ENCODE measurements around the gene RAX.

Gene RAX

DNA sequence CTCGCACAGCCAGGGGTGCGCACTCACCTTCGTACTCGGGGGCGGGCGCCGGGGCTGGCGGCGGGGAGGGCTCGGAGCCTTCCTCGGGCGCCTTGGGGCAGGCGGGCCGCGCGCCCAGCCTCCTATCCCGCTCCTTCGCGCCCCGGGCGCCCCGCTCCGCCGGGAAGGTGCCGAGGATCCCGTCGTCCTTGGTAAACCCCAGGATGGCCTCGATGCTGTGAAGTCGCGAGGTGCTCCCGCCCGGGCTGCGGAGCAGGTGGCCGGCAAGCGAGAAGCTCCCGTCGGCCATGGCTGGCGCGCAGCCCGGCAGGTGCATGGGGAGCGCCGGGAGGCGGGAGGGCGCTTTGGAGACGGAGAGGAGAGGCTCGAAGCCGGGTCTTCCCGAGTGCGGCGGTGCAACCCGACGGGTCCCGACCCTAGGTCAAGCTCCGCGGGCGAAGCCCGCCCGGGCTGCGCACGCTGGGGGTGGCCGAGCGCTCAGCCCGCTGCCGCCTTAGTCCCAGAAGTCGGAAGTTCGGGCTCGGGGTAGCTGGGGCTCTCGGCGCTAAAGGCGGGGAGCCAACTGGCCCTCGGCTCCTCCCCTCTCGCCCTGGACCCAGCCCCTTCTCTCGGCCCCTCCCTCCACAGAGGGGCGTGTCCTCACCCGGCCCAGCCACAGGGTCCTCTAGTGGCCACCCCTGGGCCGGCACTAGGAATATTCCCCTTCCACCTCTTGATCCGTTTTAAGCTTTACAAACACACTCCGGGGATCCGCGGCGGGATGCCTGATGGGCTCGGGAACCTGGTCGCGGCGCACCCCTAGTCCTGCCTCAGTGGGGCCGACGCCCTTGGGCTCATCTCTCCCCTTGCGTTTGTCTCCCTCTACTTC is at the start of gene RAX:
Gene RAX (minus strand): TSS at position 564 of the 868 bp plus-strand sequence. CDS start 248 bp downstream, at position 316.
- no peak for DNase-seq (ENCODE audit: low read depth)

DNA sequence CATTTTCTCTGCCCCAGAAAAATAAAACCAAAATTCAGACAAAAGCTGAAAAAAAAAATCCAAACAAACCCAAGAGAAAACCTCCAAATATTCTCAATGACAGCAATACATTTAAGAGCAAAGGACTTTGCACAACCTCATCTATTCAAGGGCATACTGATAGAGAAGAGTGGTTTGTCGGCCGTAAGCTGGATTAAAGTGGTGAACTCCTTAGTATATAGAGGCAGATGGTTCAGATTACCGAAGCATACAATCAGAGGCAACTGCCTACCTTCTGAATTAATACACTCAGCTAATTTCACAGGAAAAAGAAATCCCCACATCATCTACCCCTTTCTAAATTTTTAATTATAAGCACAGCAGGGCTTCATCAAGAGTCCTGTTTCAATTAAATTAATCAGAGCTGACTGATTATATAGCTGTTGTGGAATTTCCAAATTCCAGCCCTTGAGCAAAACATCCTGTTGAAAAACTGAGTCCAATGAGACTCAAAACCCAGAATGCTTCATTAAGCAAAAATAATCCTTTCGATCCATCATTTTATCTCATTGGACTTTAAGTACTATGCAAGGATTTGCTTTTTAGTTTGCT is 45.3 kb upstream of the RAX start, which contains the start of gene CPLX4:
Gene CPLX4 (minus strand): TSS at position 190 of the 591 bp plus-strand sequence. CDS start 187 bp downstream, at position 3.
- no peak for DNase-seq (ENCODE audit: low read depth)

DNA sequence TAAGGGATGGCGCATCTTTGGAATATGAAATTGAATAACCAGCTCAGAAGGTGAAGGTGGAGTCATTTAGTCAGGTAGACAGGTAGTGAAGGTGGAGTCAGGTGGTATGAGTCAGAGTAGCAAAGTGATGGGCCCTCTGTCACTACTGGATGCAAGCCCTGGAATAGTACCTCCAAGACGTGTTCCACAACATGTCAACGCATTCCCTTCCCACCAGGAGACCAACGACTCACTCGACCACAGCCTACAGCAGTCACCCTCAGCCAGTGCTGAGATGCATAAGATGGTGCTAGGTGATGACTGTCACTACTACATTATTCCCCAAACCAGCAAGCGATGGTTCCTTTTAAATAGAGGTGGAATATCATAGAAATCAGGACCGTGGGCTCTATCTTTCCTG is 38.4 kb upstream of the RAX start:
- DNase-seq (ENCODE audit: low read depth): no peak

DNA sequence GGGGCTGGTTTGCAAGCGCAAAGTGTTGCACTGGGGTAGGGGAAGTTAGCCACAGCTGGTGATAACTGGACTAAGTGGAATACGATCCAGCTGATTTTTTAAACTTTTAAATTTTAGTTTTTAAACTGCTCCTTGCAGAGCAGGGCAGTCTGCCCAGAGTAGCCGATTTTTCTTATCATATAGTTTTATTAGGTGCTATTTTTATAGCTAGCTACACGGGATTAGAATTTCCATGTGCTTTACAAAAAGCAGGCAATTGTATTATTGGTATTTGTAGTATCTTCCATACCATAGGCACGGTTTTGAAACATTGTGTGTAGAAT is 35.6 kb upstream of the RAX start:
- no peak for DNase-seq (ENCODE audit: low read depth)

DNA sequence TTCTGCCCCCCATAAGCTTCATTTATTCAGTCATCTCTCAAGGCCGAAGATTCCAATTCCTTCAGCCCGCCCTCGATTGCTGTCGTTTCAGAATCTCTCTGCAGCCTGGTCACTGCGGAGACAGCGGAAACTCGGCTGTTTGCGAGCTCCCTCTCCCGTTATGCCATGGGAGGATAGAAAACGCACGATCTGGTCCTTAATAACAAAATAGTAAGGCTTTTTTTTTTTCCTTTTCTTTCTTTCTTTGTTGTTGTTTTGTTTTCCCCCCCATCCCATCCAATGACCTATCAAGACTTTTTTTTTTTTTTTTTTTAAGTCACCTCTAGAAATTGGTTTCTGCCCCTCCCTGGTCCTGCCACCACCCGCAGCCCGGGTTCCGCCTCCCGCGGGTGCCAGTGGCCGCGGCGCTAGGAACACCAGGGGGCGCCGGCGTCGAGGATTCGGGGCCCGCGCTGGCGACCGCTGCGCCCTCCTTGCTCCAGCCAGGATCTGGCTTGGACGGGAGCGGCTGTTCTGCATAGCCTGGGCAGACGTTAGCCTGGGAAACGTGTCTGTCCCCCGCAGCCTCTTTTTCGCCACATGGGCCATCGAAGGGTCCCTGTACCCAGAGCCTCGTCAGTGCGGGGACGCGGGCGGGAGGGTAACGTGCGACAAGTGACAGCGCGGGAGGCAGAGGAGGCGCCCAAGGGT is 35.1 kb upstream of the RAX start:
- DNase-seq (ENCODE audit: low read depth): peak; percentile 50

DNA sequence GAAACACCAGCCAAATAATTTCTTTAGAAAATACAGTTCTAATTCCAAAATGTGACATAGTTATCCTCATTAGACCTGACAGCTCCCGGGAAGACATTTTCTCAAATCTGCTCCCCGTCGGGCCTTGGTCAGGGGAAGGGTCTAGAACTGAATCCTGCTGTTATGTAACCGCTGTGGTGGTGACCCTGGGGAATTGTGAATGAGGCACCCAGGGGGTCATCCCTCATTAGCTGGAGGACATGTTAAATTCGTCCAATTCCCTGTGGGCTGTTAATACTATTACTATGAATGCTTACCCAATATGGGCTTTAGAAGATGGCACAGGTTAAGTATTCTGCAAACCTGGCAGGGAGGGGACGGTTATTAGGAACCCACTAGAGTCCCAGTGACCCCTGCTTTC is 33.4 kb upstream of the RAX start:
- DNase-seq (ENCODE audit: low read depth): no peak

DNA sequence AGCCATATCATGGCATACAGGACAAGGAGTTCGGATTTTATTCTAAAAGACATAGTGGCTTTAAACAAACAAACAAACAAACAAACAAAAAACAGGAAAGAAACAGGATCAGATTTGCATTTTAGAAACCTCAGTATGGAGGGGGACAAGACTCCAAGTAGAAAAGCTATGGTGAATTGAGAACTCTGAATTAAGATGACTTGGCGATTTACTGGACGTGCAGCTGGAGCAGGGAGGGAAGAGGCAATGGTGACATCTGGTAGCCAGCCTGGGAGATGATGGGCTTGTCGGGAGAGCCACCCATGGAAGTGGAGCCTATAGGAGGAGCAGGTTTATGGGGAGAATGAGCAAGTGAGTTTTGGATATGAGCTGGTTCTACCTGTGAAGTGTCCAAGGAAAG is 32.0 kb upstream of the RAX start:
- DNase-seq (ENCODE audit: low read depth): no peak

DNA sequence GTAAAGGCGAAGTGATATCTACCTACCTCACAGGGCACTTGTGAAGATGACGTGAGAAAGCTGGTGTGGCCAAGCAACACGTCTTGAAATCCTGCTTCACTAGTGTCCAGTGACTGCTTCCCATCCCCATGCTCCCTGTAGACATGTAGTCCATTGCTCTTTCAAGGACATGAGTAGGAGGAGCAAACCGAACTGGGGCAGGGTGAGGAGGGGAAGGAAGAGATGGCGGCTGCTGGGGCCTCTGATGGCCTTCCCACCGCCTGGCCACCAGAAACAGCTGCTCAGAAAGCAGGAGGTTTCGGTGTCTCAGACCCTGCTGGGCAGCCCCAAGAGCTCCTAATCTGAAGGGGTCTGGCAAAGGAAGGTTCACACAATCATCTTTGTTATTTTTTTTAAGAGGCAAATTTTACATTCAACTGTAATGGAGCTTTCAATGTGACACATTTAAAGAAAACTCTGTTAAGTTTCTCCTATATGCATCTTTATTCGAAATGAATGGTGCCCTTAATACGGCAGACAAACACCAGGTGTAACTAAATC is 30.5 kb upstream of the RAX start:
- DNase-seq (ENCODE audit: low read depth): no peak

DNA sequence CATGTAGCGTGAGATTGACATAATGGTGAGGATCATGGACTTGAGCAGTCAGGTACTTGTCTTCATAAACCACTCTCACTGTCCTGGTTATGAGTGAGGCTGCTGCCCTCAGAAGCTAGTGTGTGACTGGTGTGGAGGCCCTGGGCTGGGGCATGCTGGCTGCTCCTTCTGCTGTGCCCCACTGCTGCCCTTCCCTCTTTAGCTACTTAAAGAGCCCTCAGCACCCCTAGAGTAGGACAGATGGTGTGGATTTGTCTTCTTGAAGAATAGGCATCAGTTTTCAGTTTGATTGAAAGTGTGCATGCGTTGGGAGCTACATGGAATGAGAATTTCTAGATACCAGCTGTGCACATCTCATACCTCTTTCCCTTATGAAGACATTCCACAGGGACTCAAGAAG is 29.8 kb upstream of the RAX start:
- no peak for DNase-seq (ENCODE audit: low read depth)

DNA sequence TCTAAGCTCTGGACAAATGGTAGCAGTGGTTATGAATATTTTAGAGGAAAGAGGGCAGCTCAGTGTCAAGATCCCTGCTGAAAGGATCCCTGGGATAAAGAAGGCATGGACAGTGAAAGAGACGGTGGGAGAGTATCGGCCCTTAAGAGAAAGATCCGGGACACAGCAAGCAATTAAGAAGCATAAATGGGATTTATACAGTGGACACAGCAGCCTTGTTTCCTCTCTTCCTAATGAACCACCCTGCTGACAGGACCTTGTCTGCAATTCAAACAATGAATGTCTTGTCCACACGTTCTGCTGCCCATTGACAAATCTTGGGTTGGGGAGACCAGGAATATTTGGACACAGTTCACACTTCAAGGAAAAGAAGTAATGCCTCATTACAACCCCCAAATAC is 28.7 kb upstream of the RAX start:
- DNase-seq (ENCODE audit: low read depth): no peak

DNA sequence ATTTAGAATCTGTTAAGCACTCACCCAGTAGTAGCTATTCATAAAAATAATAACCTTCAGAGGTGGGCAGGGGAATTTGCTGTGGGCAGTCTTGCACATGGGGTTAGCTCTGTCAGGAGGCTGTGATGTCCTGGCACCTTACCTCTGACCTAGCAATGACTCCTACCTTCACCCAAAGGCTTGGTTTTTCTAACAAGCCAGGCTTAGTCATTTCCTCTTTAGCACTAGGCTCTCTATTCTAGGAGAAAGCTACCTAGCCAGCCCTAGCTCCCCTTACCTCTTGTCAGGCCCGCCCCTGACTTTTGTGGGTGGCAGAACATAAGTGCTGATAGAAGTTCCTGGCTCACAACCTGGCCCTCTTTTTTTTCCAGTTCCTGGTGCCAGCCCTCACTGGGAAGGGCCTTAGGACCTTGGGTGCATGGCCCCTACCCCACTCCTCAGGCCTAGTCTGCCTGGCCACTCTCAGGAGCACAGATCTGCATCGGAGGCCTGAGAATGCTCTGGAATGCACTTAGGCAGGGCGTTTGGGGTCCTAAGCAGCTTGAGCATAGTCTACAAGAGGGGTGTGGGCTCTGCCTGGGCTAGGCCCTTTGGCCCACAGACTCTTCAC is 27.5 kb upstream of the RAX start:
- DNase-seq (ENCODE audit: low read depth): no peak

DNA sequence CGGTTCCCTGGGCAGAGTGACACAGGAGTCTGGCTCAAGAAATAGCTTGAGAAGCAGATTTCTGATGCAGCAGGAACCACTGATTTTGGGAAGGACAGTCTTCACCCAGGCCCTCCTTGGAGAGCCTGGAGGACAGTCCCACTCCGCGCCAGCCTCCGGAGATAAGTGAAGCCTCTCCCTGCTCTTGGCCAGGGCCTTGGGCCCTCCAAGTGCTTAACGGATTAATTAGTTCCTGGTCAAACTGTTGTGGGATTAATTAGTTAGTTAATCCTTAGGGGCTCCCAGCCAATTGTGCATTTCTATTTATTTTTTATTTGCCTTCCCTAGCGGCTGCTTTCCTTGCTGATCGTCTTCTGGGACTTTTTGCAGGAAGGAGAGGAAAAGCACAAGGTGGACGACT is 25.6 kb upstream of the RAX start:
- no peak for DNase-seq (ENCODE audit: low read depth)

DNA sequence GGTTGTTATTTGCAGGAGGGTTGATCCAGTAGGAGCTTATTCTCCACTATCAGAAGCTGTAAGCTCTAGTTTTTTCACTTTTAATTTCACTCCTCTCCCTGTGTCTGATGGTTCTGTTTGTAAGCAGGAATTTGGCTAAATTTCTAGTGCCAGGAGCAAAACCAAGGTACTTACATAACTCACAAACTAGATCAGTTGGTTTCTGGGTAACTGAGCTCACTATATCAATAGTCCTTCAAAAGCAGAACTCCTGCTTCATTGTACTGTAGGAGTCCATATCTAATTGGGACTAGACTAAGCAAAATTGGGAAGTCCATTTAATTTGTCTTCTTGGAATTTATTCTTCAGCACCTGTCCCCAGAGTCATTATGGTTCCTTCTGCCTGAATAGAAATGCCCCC is 20.1 kb upstream of the RAX start:
- no peak for DNase-seq (ENCODE audit: low read depth)

DNA sequence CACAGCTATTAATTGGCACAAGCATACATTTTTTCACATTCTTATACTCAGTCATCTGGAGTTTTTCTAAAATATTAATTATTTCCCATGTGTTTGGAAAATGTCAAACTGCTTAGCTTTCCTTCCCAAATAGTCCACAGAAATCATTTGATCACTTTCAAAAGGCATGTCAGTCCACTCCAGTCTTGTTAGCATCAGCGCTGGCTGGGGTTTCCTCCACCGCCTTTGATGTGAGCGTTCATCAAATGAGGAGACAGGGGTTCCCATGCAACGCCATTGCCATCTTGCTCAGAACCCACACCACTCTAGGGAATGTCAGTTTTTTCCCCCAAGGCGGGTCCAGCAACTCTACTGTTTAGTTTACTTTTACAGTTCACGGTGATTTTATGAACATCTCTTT is 13.1 kb upstream of the RAX start:
- no peak for DNase-seq (ENCODE audit: low read depth)

DNA sequence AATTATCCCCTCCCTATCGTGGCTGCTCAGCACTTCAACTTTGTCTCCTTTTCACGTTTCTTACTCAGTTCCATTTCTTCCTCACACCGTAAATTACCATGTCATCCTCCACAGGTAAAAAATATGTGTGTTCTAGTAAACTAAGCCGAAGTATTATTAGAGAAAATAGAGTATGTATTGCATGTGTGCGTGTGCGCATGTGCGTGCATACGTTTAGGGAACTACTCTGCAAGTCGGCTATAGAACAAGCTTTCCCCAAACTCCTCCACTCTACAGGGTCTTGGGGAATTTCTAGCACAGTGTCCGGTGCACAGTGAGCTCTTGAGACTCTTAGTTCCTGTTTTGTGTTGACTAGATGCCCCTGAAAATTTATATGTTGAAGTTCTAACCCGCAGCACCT is 9.1 kb upstream of the RAX start:
- no peak for DNase-seq (ENCODE audit: low read depth)

DNA sequence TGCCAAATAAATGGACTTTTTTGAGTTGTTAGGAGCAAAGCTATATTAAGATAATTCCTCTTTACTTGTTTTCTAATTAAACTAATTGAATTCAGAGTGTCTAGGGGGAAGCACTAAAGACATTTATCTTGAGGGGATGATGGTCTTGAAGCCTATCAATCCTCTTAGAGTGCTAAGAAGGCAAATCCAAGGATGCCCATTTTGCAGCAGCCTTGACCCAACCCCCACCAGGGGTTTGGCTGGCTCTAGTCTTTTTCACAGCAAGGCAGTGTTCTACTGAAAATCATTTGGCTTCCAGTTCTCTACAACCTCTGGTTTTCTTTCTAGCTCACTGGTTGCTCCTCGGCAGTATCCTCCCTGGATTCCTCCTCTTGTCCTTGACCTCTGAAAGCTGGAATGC is 6.5 kb upstream of the RAX start:
- DNase-seq (ENCODE audit: low read depth): no peak

DNA sequence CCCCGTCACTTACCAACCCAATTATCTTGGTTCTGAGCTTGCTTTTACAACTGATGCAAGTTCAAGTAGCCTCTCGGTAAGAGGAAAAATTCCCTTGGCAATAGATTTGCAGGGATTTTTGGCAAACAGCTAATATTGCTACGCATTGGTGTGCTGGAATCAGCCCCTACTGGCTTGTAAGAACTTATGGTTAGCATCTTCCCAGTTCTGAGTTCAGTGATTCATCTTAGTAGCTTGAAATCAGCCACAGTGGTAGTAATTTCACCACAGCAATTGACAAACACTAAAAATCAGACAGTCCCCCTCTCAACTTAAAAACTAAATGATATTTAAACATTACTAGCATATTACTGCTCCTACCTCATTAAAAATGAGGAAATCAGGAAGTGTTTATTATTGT is 5.9 kb upstream of the RAX start:
- DNase-seq (ENCODE audit: low read depth): no peak

DNA sequence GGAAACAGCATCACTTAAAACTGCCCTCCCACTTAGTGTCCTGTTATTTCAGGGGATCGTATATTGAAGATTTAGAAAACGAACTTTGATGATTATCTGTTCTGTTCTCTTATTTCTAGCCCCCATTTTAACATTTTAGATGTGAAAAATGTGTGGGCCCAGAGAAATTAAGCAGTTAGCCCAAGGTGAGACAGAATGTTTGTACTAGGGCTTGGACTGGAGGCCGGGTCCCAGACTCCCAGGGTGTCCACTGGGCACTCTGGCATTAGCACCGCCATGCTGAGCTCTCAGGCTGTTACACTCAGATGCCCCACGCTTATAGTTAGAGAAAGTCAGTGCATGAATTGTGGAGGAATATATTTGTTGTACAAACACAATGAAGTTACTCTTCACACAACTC is 5.5 kb upstream of the RAX start:
- DNase-seq (ENCODE audit: low read depth): no peak

DNA sequence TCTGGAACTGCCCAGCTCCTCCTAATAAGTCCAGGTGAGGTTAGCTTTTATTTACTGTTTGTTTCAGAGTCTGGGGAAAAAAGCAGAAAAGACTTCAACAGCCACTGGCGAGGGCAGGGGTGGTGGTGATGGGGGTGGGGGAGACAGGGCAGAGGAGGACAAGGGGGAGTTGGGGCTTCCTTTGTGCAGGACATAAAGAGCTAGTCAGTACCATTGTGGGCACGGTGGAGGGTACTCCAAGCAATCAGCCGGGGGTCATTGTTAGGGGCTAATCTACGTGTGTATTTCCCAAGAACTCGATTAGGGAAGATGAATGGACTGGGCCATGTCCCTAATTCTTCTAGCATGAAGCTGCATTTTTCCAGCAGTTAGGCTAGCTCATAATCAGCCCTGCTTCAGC is 2.8 kb upstream of the RAX start:
- DNase-seq (ENCODE audit: low read depth): no peak

DNA sequence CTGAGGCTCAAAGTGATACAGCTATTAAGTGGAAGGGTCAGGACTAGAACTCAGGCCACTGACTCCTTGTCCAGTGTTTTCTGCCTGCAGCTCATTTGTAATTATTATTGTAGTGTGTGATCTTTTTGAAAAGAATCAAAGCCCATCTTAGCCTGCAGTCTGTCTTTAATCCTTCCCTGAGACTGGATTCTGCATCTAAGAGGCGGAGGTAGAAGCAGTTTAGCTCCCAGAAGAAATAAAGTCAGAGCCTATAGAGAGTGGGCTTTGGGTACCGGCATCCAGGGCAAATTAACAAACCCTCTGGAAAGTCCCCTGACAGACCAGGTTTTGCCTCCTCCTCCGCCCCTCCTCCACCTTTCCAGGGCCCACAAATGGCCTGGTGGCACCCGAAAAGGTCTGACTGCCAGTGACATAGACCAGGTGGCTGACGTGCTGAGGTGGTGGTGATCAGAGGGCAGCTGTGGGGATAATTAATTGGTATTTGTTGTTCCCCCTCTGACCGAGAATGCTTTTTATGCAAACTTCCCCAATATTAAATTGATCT is 2.2 kb upstream of the RAX start:
- DNase-seq (ENCODE audit: low read depth): no peak

DNA sequence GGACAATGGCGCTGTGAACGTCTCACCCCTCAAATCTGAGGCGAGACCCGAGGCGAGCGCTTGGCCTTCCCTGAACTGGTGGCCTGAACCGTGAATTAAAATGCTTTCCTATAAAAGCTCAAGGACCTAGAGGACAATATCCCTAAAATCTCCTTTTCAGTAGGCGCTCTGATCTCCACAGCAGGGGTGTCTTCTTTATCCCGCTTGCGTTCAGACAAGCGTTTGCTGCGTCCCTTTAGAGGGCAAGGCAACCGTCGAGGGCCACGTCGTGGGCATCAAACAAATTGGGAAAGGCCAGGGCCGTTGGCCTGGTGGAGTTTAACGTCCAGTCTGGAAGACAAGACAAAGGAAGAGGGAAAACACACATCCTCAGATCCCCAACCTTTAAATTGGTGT is 1.3 kb upstream of the RAX start:
- DNase-seq (ENCODE audit: low read depth): no peak

DNA sequence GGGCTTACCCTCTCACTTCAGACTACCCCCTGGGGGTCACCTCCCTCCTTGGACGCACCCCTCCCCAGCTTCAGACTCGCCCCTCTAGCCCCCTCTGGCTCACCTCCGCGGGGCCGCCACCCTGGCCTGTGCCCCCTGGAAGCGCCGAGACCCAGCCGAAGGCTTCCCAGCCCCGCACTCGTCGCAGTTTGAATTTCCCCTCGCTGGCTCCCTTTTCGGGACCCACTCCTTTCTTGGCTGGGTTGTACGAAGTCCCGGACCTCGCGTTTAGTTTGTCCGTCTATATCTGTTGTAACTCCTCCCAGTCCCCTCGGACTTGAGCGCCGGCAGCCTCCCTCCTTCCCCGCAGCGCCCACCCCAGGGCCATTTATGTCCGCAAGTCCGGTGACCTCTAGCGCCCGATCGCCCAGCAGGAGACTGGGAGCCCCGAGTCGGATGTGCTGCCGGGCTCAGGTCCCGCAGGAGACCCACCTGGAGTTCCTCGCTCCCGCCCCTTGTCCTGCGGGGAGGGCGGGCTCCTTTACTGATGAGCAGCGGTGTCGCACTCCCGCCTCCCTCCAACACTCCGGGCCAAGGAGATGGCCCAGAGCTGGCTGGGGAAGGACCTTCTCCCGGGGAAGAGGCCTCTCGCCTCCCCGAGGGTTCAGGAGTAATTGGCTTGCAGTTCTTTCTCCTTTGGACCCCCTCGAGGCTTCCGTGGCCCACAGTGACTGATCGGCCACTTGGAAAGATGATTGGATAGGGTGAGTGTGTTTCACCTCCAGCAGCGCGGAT is 692 bp upstream of the RAX start:
- DNase-seq (ENCODE audit: low read depth): no peak

All from activated T-helper 1 cell treated with Interleukin-2 at 50 U/mL for 16 hours (primary cell).